PFSK-1 (cell line): Measurements from ENCODE around the gene PRH2.

Source experiments
- FOXP2 ChIP-seq: optimal IDR thresholded peaks from 2 replicates; pipeline ENCODE3; 2011; ENCODE audit warnings: borderline replicate concordance, control low read depth, inconsistent platforms; ENCODE audit not compliant: insufficient read depth; ENCODE audit errors: extremely low read length, extremely low read depth
- POLR2AphosphoS5 ChIP-seq: IDR thresholded peaks from 2 replicates; pipeline ENCODE4 v1.6.1; 2012; ENCODE audit warnings: low read depth, mild to moderate bottlenecking, control low read depth, low read length, moderate library complexity
- REST ChIP-seq, 2 experiments: IDR thresholded peaks; 2 replicates each; pipeline versions ENCODE4 v1.6.1 to v1.8.0; 2011 to 2012; ENCODE audit warnings: low read depth in 2 of 2, low read length in 2 of 2, control low read depth in 1 of 2, inconsistent platforms in 1 of 2, mild to moderate bottlenecking in 1 of 2, moderate library complexity in 1 of 2; ENCODE audit not compliant: insufficient read depth in 1 of 2
- SIN3A ChIP-seq: IDR thresholded peaks from 2 replicates; pipeline ENCODE4 v1.6.1; 2012; ENCODE audit warnings: mild to moderate bottlenecking, low read length, moderate library complexity, borderline replicate concordance; ENCODE audit not compliant: insufficient read depth
- TAF1 ChIP-seq: IDR thresholded peaks from 2 replicates; pipeline ENCODE4 v1.6.1; 2012; ENCODE audit warnings: low read length, control low read depth, borderline replicate concordance; ENCODE audit not compliant: insufficient read depth

The PRH2 gene

GRCh38 chr12:10965476-10965875 lies 36.4 kb downstream of the PRH2 start:
- TF ChIP-seq SIN3A (no peak), TAF1 (no peak), REST (IDR thresholded peaks at IDR 0.05; ENCODE audit: insufficient read depth in 1 of 2, low read depth in 2 of 2, low read length in 2 of 2) (no peak), POLR2AphosphoS5 (no peak), FOXP2 (no peak)

- TF ChIP-seq REST (IDR thresholded peaks at IDR 0.05; ENCODE audit: insufficient read depth in 1 of 2, low read depth in 2 of 2, low read length in 2 of 2) (no peak), POLR2AphosphoS5 (no peak), TAF1 (no peak), SIN3A (no peak)
Measured at GRCh38 chr12:10966314-10966713, 37.3 kb downstream of the PRH2 start.

GRCh38 chr12:10967409-10967808 lies 38.4 kb downstream of the PRH2 start:
- no peak for TF ChIP-seq REST (IDR thresholded peaks at IDR 0.05; ENCODE audit: insufficient read depth in 1 of 2, low read depth in 2 of 2, low read length in 2 of 2)
- 0 out of 2 replicates have a peak, but pooled peaks have one; percentile 21 for TF ChIP-seq POLR2AphosphoS5

GRCh38 chr12:10968765-10969456 lies 39.9 kb downstream of the PRH2 start:
- TF ChIP-seq FOXP2 (no peak), POLR2AphosphoS5 (no peak), REST (IDR thresholded peaks at IDR 0.05; ENCODE audit: insufficient read depth in 1 of 2, low read depth in 2 of 2, low read length in 2 of 2) (no peak), SIN3A (no peak), TAF1 (no peak)

DNA sequence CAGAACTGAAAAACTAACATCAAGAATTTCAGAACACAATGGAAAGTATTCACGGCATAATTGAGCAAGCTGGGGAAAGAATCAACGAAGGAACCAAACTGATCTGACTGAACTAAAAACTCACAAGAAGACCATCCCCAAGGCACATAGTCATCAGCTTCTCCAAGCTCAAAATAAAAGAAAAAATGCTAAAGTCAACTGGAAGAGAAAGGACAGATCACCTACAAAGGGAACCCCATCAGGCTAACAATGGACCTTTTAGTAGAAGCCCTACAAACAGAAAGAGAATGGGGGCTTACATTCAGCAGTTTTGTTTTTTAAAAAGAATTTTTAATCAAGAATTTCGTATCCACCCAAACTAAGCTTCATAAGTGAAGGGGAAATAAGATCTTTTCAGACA lies 45.9 kb downstream of the PRH2 start:
- TF ChIP-seq SIN3A (no peak), POLR2AphosphoS5 (no peak), REST (IDR thresholded peaks at IDR 0.05; ENCODE audit: insufficient read depth in 1 of 2, low read depth in 2 of 2, low read length in 2 of 2) (no peak), TAF1 (no peak), FOXP2 (no peak)
